Activated T-helper 1 cell treated with anti-CD3 and anti-CD28 coated beads, Interleukin-12 subunit alpha, Interleukin-12 subunit beta, Interleukin-2, Interleukin-4 antibody, amounts not matched to agents 30 ng/mL and 10 ng/mL and 1 ng/mL, durations not matched to agents 14 hours and 24 hours and 36 hours (primary cell): ENCODE measurements around the gene MAZ. TPM values are rescaled to one million over a fixed set of nuclear protein-coding genes. Genes with fewer than 3 reads are reported as not detected.

Experiments
- DNase-seq: peaks from one replicate; pipeline ENCODE4 v3.0.0; 2021; ENCODE audit warnings: low spot score
- H3K27ac Mint-ChIP-seq: one replicate; pipeline ENCODE4 v1.8.0; 2021; ENCODE audit warnings: mild to moderate bottlenecking, mixed read lengths
- H3K27me3 Mint-ChIP-seq: one replicate; pipeline ENCODE4 v1.8.0; 2022; ENCODE audit warnings: mild to moderate bottlenecking, moderate library complexity, mixed read lengths; ENCODE audit not compliant: insufficient read depth
- H3K36me3 Mint-ChIP-seq: one replicate; pipeline ENCODE4 v1.8.0; 2021; ENCODE audit warnings: low read depth, mixed read lengths
- H3K4me1 Mint-ChIP-seq: one replicate; pipeline ENCODE4 v1.8.0; 2021; ENCODE audit warnings: low read depth, mixed read lengths
- H3K4me3 Mint-ChIP-seq: one replicate; pipeline ENCODE4 v1.8.0; 2021; ENCODE audit warnings: mild to moderate bottlenecking, moderate library complexity, mixed read lengths
- H3K9me3 Mint-ChIP-seq: one replicate; pipeline ENCODE4 v1.8.0; 2021; ENCODE audit warnings: mixed read lengths
- intact Hi-C: fragments of 100-400 bp; cut with micrococcal nuclease; formaldehyde crosslinking; loops from one replicate; pipeline ENCODE4 v1.15.1; 2024
- total RNA-seq: library from RNA; stranded (reverse); gene quantifications from 2 replicates; pipeline ENCODE4 v1.2.3, GENCODE V29; 2022

MAZ gene
- total RNA-seq, 1 donor from 2014 or later, result 380 TPM

DNA sequence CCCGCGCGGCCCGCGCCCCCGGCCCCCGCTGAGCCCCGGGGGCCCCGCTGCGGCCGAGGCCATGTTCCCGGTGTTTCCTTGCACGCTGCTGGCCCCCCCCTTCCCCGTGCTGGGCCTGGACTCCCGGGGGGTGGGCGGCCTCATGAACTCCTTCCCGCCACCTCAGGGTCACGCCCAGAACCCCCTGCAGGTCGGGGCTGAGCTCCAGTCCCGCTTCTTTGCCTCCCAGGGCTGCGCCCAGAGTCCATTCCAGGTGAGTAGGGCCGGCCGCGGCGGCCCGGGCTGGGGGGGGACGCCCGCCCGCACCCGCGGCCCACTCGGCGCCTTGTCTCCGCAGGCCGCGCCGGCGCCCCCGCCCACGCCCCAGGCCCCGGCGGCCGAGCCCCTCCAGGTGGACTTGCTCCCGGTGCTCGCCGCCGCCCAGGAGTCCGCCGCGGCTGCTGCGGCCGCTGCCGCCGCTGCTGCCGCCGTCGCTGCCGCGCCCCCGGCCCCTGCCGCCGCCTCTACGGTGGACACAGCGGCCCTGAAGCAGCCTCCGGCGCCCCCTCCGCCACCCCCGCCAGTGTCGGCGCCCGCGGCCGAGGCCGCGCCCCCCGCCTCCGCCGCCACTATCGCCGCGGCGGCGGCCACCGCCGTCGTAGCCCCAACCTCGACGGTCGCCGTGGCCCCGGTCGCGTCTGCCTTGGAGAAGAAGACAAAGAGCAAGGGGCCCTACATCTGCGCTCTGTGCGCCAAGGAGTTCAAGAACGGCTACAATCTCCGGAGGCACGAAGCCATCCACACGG lies 504 bp downstream of the MAZ start:
- Mint-ChIP-seq H3K9me3 (no peaks in the 10 kb centered on the region), H3K27ac (peak overlapping the region; percentile 94), H3K36me3 (peaks cover 44% of the 10 kb centered on the region), H3K4me3 (peak overlapping the region; percentile 90), H3K27me3 (no peaks in the 10 kb centered on the region), H3K4me1 (peaks cover 55% of the 10 kb centered on the region)
- intact Hi-C loops, result loop anchor here (5.0 kb wide), 9 partner anchors 60 to 985 kb away; partner anchors contain the start of genes ALDOA, ATXN2L, C16orf54 and C16orf92
- DNase-seq, result peak; percentile 48

DNA sequence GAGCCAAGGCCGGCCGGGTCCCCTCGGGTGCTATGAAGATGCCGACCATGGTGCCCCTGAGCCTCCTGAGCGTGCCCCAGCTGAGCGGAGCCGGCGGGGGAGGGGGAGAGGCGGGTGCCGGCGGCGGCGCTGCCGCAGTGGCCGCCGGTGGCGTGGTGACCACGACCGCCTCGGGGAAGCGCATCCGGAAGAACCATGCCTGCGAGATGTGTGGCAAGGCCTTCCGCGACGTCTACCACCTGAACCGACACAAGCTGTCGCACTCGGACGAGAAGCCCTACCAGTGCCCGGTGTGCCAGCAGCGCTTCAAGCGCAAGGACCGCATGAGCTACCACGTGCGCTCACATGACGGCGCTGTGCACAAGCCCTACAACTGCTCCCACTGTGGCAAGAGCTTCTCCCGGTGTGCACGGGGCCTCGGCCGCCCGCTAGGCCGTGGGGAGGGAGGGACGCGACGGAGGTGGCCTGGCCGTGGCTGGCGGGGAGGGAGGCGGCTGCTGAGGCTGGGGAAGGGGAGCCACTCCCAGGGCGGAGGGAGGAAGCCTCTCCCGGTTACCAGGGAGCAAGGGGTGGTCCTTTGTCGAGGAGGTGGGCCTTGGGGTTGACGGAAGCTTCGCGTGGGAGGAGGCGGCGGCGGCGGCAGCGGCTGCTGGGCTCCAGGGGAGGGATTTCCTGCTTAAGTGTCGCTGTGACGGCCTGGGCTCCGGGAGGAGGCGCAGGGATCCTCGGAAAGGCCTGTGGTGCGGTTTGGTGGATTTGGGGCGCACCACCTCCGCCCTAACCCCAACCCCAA lies 1.3 kb downstream of the MAZ start:
- H3K27ac Mint-ChIP-seq, result peak overlapping the region; percentile 94
- intact Hi-C loops, result loop anchor here (1.0 to 5.0 kb wide), 12 partner anchors 18 to 985 kb away; partner anchors contain the start of genes ALDOA, ATXN2L, C16orf54 and C16orf92
- H3K9me3 Mint-ChIP-seq, result no peaks in the 10 kb centered on the region
- peak; percentile 85 for DNase-seq
- H3K4me1 Mint-ChIP-seq, result peaks cover 51% of the 10 kb centered on the region
- peak overlapping the region; percentile 90 for H3K4me3 Mint-ChIP-seq
- H3K27me3 Mint-ChIP-seq, result no peaks in the 10 kb centered on the region
- peaks cover 39% of the 10 kb centered on the region for H3K36me3 Mint-ChIP-seq

DNA sequence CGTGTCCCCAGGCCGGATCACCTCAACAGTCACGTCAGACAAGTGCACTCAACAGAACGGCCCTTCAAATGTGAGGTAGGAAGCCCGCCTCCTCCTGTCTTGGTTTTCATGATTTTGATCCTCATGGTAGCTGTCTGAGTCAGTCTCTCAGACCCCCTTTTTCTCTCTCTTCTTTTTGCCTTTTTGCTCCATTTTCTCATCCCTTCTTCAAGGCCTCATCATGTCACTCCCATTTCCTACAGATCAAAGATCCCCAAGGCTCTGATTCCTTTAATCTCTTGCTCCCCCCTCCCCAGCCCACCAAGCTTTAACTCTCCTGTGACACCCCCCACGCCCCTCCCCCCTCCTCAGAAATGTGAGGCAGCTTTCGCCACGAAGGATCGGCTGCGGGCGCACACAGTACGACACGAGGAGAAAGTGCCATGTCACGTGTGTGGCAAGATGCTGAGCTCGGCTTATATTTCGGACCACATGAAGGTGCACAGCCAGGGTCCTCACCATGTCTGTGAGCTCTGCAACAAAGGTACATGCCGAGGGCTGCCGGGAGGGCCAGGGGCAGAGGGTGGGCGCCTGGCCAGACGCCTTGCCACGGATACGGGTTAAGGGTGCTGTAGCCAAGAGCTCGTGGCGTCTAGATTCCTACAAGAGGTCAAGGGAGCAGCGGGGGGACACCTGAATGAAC lies 2.0 kb downstream of the MAZ start:
- Mint-ChIP-seq H3K27me3 (no peaks in the 10 kb centered on the region), H3K27ac (peak overlapping the region; percentile 94), H3K4me1 (peaks cover 51% of the 10 kb centered on the region), H3K36me3 (peaks cover 37% of the 10 kb centered on the region), H3K4me3 (peak overlapping the region; percentile 90), H3K9me3 (no peaks in the 10 kb centered on the region)
- no peak for DNase-seq
- intact Hi-C loops, result loop anchor here (1.0 to 5.0 kb wide), 12 partner anchors 17 to 986 kb away; partner anchors contain the start of genes ALDOA, ATXN2L, C16orf54 and C16orf92

DNA sequence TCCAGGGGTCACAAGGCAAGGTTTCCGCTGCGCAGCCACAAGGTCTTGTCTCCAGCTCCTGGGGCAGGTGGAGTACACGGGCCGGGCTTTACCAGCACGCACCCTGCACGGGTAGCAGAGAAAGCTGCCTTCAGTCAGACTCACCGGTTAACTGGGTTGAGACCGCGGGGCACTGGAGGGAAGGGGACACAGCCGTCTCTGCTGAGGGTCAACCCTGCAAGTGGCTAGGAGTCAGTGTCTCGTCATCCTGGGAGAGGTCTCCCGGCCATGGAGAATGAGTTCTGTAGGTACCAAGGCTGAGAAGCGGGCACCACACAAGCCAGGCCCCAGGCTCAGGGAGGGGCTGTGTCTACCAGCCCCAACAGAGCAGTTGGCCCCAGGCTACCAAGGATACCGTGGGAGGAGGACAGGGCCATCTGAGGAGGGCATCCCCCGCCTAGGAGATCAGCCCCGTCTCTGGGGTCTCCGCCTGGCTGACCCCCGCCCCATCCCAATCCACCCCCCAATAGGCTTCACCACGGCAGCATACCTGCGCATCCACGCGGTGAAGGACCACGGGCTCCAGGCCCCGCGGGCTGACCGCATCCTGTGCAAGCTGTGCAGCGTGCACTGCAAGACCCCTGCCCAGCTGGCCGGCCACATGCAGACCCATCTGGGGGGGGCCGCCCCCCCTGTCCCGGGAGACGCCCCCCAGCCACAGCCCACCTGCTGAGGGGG lies 2.9 kb downstream of the MAZ start:
- intact Hi-C loops, result loop anchor here (2.0 to 5.0 kb wide), 10 partner anchors 62 to 987 kb away; partner anchors contain the start of genes ALDOA, ATXN2L, C16orf54 and C16orf92
- no peak for DNase-seq
- Mint-ChIP-seq H3K27ac (peak overlapping the region; percentile 94), H3K4me1 (peaks cover 43% of the 10 kb centered on the region), H3K9me3 (no peaks in the 10 kb centered on the region), H3K27me3 (no peaks in the 10 kb centered on the region), H3K36me3 (peaks cover 35% of the 10 kb centered on the region), H3K4me3 (peak overlapping the region; percentile 90)

DNA sequence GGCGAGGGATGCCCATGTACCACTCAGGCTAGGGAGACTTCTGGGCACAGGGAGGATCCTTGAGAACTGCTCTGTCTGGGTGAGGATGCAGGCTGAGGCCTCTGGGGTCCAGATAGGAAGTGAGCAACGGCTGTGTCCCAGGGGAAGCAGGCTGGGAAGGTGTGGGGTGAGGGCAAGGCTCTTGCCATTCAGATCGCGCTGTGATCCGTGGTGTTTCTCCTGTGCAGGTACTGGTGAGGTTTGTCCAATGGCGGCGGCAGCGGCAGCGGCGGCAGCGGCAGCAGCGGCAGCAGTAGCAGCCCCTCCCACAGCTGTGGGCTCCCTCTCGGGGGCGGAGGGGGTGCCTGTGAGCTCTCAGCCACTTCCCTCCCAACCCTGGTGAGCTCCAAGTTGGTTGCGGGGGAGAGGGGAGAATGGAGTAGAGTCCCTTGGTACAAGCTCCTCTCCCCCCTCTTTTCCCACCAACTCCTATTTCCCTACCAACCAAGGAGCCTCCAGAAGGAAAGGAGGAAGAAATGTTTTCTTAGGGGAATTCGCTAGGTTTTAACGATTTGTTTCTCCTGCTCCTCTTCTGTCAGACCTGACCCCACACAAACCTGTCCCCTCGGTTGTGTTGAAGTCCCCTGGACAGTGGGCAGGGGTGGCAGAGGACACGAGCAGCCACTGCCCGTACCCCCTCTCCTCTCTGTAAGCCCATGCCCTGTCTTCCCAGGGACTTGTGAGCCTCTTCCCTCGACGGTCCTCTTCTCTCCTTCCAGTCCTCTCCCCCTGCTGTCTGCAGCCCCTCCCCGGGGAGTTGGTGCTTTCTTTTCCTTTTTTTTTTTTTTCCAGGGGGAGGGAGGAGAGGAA lies 3.7 kb downstream of the MAZ start:
- Mint-ChIP-seq H3K36me3 (peaks cover 29% of the 10 kb centered on the region), H3K27me3 (no peaks in the 10 kb centered on the region), H3K4me1 (peaks cover 42% of the 10 kb centered on the region), H3K4me3 (peak overlapping the region; percentile 81), H3K27ac (peak overlapping the region; percentile 70), H3K9me3 (no peaks in the 10 kb centered on the region)
- intact Hi-C loops, result loop anchor here (2.0 to 5.0 kb wide), 10 partner anchors 63 to 988 kb away; partner anchors contain the start of genes ALDOA, ATXN2L, C16orf54 and C16orf92
- DNase-seq, result no peak

DNA sequence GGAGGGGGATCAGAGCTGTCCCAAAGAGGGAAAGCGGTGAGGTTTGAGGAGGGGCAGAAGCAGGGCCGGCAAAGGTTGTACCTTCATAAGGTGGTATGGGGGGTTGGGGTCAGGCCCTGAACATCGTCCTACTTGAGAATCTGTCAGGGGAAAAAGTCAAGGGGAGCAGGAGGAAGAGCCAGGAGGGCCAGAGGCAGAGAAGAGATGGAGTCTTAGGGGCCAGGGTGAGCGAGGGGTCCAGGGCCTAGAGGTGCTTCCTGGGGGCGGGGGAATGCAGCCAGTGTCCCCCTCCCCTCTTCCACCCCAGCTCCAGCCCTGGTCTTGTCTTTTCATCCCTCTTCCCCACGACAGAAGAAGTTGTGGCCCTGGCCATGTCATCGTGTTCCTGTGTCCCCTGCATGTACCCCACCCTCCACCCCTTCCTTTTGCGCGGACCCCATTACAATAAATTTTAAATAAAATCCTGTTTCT lies 4.4 kb downstream of the MAZ start:
- intact Hi-C loops, result no loop called here
- H3K36me3 Mint-ChIP-seq, result peaks cover 26% of the 10 kb centered on the region
- H3K27me3 Mint-ChIP-seq, result no peaks in the 10 kb centered on the region
- H3K27ac Mint-ChIP-seq, result peak overlapping the region; percentile 83
- H3K4me1 Mint-ChIP-seq, result peaks cover 45% of the 10 kb centered on the region
- no peaks in the 10 kb centered on the region for H3K9me3 Mint-ChIP-seq
- peak overlapping the region; percentile 81 for H3K4me3 Mint-ChIP-seq
- no peak for DNase-seq

DNA sequence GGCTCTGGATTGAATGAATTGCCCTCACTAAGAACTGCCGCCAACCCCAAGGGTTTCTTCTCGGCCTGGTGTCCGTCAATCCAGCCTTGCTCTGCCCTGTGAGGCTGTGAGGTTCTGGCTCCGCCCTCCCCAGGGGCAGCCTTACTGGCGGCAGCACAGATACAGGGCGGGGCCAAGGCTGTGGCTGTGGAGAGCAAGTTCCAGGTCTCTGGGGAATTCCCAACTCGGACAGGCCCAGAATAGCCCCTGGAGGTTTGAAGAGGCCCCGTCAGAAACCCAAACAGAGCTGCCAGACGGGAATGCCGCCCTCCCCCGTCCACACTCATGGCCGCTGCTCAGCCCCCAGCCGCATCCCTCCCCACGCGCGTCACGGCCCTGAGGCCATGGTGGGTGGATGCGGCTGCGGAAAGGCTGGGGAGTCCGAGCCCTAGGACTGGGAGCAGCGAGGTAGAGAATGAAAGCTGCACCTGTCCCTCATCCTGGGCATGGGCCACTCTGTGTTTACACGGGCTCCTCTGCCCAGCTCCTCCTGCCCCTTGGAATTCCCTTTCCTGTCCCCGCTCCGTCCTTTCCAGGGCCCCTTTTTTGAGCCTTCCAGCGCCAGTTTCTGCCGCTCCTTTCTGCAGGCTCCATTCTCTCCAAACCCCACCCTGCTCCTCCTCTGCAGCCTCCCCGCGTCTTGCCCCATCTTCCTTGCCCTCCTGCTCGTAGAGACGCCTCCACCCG lies 5.0 kb downstream of the MAZ start:
- Mint-ChIP-seq H3K9me3 (no peaks in the 10 kb centered on the region), H3K36me3 (peaks cover 26% of the 10 kb centered on the region), H3K4me3 (peak overlapping the region; percentile 81), H3K4me1 (peaks cover 46% of the 10 kb centered on the region), H3K27ac (peak overlapping the region; percentile 83), H3K27me3 (no peaks in the 10 kb centered on the region)
- intact Hi-C loops, result no loop called here
- peak; percentile 74 for DNase-seq

DNA sequence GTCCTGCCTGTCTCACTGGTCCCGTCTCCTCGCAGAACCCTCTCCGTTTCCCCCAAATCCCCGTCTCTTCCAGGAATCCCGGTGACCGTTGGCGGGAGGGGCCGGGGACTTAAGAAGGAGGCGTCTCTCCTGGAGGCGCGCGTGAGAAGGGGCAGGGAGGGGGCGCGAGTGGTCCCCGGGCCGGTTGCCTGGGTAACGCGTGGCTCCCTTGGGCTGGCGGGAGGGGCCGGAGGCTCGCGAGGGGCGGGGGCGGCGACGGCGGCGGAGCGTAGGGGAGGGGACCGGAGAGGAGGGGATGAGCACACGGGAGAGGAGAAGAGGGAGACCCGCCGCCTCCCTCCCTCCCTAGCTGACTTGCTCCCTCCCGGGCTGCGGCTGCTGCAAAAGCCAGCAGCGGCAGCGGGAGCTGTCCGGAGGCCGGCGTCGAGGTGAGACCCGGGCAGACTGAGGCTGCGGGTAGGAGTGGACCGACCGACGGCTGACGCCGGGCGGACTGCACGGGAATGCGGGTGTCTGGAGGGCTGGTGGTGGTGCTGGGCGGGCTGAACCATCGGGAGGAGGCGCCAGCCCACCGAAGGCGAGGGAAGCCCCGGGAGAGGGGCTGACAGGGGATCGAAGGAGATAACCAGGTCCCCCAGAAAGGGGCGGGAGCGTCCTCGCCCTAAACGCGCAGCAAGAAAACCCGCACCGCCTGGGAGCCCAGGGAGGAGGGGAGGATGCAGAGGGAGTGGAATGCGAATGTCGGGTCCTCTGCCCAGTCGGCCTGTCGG lies 5.8 kb downstream of the MAZ start, which contains the start of gene PRRT2:
PRRT2 (plus strand) TSS at position 298 of the 770 bp plus-strand sequence. CDS start 862 bp downstream, outside the sequence.
- Mint-ChIP-seq H3K9me3 (no peaks in the 10 kb centered on the region), H3K4me3 (peak within 1 kb of the TSS; percentile 81), H3K4me1 (peaks cover 46% of the 10 kb centered on the region), H3K27ac (peak within 1 kb of the TSS; percentile 83), H3K27me3 (no peaks in the 10 kb centered on the region), H3K36me3 (peaks cover 29% of the 10 kb centered on the region)
- DNase-seq, result no peak
- intact Hi-C loops, result no loop called here

DNA sequence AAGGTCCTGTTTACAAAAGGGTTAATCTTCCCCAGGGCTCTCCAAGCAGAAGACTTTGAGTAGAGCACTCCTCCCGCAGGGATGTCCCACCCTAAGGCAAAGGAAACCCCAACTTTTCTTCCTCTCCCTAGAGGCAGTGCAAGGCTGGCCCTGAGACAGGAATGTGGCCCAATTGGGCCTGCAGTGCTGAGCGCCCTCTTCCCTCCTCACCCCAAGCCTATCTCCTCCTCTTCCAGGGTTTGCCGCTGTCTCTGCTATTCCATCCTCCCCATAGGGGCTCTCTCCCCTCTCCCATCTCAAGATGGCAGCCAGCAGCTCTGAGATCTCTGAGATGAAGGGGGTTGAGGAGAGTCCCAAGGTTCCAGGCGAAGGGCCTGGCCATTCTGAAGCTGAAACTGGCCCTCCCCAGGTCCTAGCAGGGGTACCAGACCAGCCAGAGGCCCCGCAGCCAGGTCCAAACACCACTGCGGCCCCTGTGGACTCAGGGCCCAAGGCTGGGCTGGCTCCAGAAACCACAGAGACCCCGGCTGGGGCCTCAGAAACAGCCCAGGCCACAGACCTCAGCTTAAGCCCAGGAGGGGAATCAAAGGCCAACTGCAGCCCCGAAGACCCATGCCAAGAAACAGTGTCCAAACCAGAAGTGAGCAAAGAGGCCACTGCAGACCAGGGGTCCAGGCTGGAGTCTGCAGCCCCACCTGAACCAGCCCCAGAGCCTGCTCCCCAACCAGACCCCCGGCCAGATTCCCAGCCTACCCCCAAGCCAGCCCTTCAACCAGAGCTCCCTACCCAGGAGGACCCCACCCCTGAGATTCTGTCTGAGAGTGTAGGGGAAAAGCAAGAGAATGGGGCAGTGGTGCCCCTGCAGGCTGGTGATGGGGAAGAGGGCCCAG lies 6.7 kb downstream of the MAZ start:
- Mint-ChIP-seq H3K27me3 (no peaks in the 10 kb centered on the region), H3K4me1 (peaks cover 48% of the 10 kb centered on the region), H3K27ac (no peak overlapping the region), H3K4me3 (peak overlapping the region; percentile 45), H3K36me3 (peaks cover 29% of the 10 kb centered on the region), H3K9me3 (no peaks in the 10 kb centered on the region)
- no peak for DNase-seq
- intact Hi-C loops, result no loop called here
